ENCODE measurements around the gene FDCSP.
"Not testable (repeated sequence)": the region's sequence is repeated elsewhere in the genome, so short reads cannot be mapped to it uniquely, and the experiment has no call there.

FDCSP gene

DNA sequence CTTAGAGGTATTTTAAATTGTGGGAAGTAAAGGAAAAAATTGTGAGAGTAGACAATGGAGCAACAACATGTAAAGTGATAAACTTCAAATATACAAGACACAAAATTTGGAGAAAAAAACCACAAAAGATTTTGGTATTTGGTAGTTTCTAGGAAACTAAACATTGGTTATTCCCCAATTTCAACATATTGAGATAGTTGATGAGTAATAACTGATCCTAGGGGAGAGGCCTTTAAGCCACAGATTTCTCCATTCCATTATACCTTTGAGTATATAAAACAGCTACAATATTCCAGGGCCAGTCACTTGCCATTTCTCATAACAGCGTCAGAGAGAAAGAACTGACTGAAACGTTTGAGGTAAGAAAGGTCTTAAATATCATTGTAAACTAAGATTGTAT, at the start of gene FDCSP:
Gene FDCSP, plus strand, starts transcription at position 301 of the 400 bp plus-strand sequence. CDS start 5,071 bp downstream, outside the sequence.
- no peak for DNase-seq

DNA sequence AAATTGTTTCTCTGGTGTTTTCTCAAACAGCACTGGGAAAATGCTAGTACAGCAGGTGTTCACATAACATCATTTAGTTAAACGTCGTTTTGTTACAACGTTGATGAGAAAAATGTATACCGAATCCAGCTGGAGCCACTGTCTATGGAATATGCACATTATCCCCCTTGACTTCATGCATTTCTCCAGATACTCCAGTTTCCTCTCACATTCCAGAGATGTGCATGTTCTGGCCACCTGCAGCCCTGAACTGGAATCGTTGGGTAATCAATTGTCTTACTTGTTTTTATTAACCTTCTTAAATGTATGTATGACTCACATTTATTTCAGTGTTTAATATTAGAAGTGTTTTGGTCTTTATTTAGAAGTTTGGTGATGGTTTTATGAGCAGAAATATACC, 48.8 kb upstream of the FDCSP start:
- DNase-seq = no peak

DNA sequence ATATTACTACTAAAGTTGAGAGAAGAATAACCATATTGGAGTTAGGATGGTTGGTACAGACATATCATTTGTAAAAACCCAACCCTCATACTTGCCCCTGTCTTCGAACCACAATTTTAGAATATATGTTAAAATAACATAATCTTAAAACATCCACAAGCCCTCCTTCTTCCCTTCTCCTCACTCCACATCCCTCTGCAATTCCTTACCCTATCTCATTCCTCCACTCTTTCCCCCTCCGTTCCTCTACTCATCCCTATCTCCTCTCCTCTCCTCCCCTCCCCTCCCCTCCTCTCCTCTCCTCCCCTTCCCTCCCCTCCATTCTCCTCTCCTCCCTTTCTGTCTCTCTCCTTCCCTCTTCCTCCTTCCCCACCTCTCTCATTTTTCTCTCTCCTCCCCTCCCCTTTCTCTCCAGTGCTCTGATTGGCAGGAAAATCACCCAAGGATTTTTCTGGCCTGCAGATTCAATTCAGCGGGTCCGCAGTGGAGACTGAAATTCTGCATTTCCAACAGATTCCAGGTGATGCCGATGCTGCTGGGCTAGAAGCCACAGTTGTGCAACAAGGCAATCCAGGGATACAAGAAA, 47.8 kb upstream of the FDCSP start:
- DNase-seq = no peak

DNA sequence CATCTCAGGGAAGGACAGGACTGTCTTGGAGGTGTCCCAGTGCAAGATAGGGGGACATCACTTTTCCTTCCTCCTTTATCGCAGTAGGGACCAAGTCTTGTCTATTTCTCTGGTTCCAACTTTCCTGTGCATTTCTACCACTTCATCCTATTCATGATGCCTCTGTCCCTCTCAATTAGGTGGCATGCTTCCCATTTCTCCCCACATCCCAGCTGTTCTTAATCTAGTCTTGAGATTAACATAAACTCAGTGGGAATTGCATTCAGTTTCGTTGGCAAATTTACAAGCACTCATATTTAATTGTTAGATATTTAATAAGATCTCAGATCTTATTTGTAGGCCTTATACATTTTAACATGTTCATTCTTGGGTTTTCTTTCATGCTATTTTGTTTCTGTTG, 46.1 kb upstream of the FDCSP start:
- no peak for DNase-seq

DNA sequence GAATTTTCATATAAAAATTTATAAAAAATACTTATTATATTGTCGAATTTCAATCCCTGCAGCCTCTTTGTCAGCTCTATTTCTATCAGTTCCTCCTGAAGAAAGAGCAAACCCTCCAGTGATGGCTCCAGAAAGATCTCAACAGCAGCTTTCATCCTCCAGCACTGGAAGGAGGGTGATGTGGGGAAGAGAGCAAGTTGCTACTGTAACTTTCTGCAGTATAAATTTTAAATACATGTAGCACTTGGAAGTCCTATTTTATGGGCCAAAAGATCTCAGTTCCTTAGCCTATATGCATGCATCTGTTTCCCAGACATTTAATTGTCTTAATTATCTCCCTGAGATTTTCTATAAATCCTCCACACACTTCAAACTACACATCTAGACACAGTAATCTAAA, 44.1 kb upstream of the FDCSP start:
- no peak for DNase-seq

DNA sequence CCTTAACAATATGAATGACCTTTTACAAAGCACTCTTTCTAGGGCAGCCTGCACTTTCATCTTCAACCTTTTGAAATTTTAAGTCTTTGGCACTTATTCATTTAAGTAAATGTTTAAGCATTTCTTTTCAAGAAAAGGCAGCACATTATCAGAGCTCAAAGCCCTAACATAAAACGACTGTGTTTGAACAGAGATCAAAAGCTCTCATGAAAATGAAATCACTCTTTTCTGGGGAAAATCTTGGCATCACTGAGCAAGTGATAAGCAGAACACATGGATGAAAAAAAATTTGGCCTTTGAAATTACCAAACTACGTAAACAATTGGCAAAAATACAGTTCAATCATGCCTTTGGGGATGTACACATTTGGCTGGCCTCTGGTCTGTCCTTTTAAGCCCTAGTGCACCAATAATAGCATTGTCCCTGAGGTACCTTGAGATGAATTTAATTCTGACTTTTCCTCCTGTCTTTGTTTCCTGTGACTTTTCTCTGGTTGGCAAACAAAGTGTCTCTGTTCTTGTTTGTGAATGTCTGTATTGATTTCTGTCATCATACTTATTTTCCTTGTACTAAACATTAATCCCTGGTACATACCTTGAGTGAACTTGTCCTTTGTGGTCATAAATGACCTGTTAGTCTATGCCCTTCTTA, 43.3 kb upstream of the FDCSP start:
- no peak for DNase-seq

DNA sequence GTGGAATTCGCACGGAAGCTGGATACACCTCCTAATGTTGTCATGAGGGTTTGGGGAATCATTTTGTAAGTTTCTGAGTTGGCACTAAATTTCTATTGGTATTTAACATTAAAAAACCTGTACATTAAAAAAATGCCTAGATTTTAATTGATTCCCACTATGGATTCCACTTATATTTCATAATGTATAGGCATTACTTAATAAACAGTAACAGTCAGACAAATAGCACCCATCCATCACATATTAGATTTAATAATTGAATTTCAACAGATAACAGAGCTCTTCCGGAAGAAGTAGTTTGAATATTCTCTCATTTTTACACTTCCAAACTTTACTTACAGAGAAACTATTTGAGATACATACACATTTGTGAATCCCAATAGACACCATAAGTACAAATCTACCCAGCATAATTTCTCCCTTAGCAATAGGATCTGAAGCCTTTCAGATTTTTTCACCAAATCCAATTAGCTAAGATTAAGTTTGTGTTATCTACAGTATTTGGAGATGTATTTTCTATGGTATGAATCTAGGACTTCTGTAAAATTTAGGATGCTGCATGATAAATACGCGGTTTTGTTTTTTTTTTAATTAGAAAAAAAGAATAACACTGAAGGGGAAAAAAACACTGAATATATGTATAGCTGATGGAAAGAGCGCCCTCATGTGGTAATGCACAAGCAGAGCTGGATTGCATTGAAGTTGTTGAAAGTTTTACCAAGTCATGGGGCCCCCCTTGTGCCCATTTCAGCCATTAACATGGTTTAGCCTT, 42.6 kb upstream of the FDCSP start:
- DNase-seq = peak; percentile 12

DNA sequence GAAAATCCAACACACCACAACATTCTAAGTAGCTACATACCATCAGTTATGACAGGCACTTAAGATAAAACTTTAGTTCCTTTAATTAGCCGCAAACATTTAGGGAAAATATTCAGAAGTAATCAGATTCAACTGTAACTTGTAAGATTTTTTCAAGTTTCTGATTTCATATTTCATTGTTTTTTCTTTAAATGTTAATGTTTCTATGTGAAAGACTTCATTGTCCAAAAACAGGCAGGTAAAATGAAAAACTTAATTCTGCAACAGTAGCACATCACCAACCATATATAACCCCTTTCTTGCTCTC, 42.0 kb upstream of the FDCSP start:
- no peak for DNase-seq

DNA sequence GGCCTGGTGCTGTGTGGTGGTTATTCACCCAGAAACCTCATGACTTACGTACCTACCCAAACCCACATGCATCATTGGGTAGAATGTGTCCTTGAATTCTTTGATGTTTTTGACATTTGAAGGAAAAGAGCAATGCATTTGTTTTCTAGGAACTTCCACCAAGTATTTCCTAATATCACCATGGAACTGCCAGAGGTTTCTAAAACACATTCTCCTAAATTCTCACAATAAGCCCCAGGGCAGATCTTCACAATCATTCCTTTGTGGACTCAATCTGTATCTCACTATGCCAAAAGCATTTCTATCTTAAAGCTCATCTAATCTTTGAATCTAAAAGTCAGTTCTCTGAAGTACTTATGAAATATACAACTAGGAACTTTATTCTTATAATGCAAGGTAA, 38.7 kb upstream of the FDCSP start:
- DNase-seq = no peak

DNA sequence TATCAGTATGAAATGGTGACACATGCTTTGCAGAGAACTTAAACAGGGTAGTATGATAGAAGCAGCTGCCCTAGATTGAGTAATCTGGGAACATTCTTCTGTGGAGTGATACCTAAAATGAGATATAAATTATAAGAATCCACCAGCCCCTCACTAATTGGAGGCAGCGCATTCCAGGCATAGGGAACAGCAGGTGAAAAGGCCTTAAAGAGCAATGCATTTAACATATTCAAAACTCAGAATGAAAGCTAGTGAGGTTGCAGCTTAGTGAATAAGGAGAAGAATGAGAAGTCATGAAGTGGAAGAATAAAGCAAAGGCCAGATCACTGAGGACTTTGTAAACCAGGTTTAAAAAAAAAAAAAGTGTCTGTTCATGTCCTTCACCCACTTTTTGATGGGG, 35.3 kb upstream of the FDCSP start:
- no peak for DNase-seq

DNA sequence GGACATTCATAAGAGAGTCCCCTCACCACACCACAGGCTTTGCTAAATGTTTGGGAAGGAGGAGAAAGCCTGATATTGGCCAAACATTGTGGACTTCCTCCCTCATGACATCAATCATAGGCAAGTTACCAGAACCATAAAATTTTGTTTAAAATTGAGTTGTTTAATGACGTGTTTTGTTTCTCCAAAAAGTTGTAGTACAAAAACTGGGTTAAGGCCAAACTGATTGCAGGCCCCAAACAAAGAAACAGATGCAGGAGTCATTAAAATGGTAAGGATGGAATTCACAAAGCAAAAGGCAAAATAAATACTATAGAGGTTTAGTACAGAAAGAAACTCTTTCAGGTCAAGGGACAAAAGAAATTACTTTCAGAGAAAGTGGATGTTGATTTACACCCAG, 34.3 kb upstream of the FDCSP start:
- no peak for DNase-seq

DNA sequence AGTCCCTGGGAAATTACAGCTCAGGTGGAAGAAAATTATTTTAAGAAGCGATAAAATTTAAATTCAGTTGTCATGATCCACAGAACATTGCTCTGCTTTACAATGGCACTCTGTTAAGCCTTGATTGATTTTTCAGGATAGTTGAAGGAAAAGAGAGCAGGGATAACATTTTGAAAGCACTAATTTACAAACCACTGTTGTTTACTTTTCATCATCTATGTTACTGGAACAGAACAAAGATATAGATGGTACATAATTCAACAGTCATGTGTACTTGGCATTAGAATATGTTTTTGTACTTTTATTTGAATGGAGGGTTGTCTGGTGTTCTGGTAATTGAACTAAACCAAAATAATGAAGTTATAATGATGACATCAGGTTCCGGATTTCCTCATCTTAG, 33.0 kb upstream of the FDCSP start:
- DNase-seq = no peak

DNA sequence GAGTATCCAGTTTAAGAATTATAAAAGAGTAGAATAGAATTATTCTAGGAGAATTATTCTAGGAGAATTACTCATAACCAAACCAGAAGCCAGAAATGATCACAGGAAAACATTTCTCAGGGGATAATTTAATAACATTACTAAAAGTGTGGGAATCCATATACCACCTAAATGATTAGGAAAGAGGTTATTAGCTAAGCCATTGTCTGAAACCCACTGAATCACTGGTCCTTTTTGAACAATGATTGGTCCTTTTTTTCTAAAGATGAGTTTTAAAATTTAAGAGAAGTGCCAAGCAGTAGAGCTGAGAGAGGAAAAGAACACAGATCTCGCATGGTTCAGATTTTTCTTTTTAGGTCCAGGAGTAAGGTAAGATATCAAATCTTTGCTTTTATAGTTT, 30.5 kb upstream of the FDCSP start, which contains the start of gene ODAM:
Gene ODAM, plus strand, starts transcription at position 301 of the 400 bp plus-strand sequence. CDS start 819 bp downstream, outside the sequence.
- no peak for DNase-seq

DNA sequence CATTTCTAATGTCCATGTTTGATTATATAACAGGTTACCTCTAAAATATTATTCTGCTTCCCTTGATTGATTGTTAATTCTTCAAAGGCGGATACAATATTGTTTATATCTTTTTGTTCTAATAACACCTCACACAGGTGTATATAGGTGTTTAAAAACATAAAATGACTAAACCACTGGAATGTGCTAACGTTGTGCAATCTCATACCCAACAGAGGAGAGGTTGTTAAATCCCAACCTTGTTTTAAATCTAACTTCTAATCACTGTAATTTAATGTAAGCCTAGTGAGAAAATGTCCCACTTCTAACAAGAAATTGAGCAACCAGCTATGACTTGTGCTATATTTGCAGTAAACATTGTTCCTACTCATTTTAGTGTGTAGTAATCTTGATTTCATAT, 29.1 kb upstream of the FDCSP start:
- DNase-seq = no peak

DNA sequence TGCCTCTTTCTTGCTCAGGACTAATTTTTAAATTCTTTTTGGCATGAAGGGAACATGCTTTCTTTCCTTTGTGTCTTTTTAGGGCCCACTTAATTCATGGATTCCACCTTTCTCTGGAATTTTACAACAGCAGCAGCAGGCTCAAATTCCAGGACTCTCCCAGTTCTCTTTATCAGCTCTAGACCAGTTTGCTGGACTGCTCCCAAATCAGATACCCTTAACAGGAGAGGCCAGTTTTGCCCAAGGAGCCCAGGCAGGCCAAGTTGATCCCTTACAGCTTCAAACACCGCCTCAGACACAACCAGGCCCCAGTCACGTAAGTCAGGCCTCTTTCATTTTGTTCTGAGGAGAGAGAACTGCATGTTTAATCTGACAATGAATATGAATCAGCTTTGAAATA, 28.1 kb upstream of the FDCSP start:
- DNase-seq = no peak

DNA sequence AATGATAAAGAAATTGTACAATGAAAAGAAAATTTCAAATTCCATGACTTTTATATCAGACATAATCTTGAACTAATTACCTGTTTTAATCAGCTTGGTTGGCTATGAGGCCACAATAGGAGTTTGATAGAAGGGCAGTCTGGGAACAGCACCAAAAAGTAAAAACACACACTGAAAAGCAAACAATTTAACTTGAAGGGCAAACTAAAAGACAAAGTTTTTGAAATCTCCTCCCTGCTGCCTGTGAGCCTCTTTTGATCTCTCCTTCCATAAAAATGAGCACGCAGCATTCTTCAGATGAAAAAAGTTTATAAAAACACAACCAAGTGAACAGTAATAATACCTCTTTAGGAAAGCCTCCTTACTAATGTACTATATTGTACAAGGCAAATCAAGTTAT, 22.3 kb upstream of the FDCSP start:
- no peak for DNase-seq

DNA sequence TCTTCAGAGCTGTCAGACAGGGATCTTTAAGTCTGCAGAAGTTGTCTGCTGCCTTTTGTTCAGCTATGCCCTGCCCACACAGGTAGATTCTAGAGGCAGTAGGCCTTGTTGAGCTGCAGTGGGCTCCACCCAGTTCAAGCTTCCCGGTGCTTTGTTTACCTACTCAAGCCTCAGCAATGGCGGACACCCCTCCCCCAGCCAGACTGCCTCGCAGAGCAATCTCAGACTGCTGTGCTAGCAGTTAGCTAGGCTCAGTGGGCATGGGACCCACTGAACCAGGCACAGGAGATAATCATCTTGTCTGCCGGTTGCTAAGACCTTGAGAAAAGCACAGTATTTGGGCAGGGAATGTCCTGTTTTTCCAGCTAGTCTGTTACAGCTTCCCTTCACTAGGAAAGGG, 13.2 kb upstream of the FDCSP start:
- DNase-seq = not testable (repeated sequence)

DNA sequence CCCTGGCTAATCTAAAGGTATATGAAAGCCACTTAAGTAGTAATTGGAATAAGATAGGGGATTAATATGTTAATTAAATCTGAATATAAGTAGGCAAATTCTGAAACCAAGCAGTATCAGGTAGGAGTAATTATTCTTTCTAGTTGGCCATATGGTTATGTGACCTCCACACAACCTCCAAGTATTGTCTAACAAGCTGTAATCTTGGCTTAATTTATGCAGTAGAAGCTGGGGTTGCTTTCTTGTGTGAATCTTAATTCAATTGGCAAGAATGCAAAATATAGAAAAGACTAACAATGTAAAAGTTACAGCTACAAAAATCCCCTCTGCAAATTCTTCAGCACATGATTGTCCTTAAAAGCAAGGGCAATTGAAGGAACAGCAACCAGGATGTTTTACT, 9.8 kb upstream of the FDCSP start:
- DNase-seq = not testable (repeated sequence)

DNA sequence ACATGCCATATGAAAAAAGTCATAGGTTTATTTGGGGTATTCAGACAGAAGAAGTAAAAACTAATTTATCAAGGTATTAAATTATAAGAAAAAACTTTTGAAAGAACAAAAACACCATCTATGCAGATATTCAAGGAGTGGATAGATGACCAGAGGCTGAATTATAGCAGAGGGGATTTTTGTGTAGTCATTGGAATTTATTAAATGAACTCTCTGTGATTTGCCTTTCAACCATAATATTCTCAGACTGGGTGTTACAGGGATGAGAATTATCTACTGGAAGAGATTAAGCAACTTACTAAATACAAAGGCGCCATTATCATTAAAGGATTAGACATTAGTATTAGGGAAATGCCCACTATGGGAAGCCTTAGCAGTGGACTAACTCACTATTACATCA, 9.4 kb upstream of the FDCSP start:
- not testable (repeated sequence) for DNase-seq

DNA sequence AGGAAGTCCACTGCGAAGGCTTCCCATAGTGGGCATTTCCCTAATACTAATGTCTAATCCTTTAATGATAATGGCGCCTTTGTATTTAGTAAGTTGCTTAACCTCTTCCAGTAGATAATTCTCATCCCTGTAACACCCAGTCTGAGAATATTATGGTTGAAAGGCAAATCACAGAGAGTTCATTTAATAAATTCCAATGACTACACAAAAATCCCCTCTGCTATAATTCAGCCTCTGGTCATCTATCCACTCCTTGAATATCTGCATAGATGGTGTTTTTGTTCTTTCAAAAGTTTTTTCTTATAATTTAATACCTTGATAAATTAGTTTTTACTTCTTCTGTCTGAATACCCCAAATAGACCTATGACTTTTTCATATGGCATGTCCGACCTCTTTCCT, 4.5 kb upstream of the FDCSP start:
- not testable (repeated sequence) for DNase-seq

DNA sequence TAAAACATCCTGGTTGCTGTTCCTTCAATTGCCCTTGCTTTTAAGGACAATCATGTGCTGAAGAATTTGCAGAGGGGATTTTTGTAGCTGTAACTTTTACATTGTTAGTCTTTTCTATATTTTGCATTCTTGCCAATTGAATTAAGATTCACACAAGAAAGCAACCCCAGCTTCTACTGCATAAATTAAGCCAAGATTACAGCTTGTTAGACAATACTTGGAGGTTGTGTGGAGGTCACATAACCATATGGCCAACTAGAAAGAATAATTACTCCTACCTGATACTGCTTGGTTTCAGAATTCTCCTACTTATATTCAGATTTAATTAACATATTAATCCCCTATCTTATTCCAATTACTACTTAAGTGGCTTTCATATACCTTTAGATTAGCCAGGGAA, 4.1 kb upstream of the FDCSP start:
- DNase-seq = not testable (repeated sequence)

DNA sequence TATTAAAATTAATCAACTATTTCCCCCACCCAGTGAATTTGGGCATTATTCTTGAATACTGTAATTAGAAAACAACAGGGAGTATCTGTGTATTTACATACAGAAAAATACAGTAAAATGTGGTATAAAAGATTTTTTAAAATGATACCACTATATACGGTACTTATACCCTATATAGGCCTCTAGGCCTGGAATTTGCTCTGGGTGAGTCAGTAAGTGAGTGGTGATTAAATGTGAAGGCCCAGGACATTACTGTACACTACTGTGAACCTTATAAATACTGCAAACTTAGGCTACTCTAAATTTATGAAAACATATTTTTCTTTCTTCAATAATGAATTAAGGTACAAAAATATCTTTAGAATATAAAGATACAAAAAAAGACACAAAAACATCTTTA, 10.2 kb downstream of the FDCSP start:
- no peak for DNase-seq

DNA sequence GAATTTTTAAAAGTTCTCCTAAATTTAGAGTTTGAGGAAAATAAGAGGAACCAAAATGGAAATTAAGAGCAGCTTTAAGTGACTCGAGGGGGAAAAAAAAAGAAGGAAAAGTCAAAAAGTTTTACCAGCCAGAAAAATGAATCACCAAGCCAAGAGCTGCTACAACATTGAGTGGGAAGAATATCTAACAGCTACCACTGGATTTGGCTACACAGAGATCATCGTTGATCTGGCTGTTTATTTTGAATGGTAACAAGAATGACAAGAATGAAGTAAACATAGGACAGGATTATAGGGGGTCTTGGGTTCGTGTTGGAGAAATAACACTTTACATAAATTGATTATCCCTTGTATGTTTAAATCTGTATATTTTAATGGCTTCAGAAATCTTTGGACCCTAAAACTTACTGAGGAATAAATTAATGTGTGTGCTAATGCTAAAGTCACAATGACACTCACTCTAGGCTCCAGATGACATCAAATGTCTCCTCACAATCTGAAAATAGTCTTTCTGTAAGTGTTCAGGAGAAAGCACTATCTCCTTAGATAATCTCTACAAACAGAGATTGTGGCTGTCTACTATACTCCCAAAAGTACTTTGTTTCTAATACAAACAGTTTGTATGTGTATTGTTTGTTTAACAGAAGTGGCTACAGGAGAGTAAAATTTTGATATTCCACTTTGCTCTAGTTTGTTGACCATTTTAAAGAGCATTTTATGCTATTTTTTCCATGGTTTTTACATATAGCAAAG, 13.4 kb downstream of the FDCSP start:
- no peak for DNase-seq

All from NCI-H1694 treated with DMSO at 0.1 percent for 48 hours (cell line).